K562 (cell line): Measurements from ENCODE around the gene ARID3A. TPM values are rescaled to one million over a fixed set of nuclear protein-coding genes. Genes with fewer than 3 reads are reported as not detected.

Experiments
- CTBP1 ChIP-seq: fragments of 450-650 bp; IDR thresholded peaks from 2 replicates; pipeline ENCODE4 v1.6.1; 2016; ENCODE audit warnings: borderline replicate concordance
- CTCF ChIP-seq, 3 experiments: IDR thresholded peaks in 2 of 3; conservative IDR thresholded peaks in 1 of 3; 2 replicates each; pipeline ENCODE4 v1.5.1; 2011 to 2012; ENCODE audit warnings: low read length in 3 of 3, mild to moderate bottlenecking in 3 of 3, control low read depth in 2 of 3, improper control_type of control experiment in 1 of 3, inconsistent platforms in 1 of 3, low read depth in 1 of 3, mixed read lengths in 1 of 3, moderate library complexity in 1 of 3; ENCODE audit not compliant: insufficient read depth in 2 of 3
- ETV6 ChIP-seq, 3 experiments: fragments of 150-350 bp in 1 of 3; sonication (generic) in 1 of 3; formaldehyde crosslinking in 1 of 3; IDR thresholded peaks; 2 replicates each; pipeline versions ENCODE4 v1.6.1 to v1.8.0; 2014 to 2022; ENCODE audit warnings: borderline replicate concordance in 2 of 3, low read depth in 2 of 3, antibody characterized with exemption in 1 of 3, low read length in 1 of 3, mild to moderate bottlenecking in 1 of 3, missing genetic modification reagents in 1 of 3
- FOXK1 ChIP-seq: sonication (generic); formaldehyde crosslinking; IDR thresholded peaks from 2 replicates; pipeline ENCODE4 v1.8.0; 2022; ENCODE audit warnings: missing genetic modification reagents, mild to moderate bottlenecking, borderline replicate concordance
- HOMEZ ChIP-seq: fragments of 250-450 bp; sonication (Bioruptor Pico); IDR thresholded peaks from 2 replicates; pipeline ENCODE4 v1.4.0; 2020; ENCODE audit warnings: mild to moderate bottlenecking, moderate library complexity
- MTA3 ChIP-seq: fragments of 450-650 bp; formaldehyde crosslinking; IDR thresholded peaks from 2 replicates; pipeline ENCODE4 v1.6.1; 2017; ENCODE audit warnings: mild to moderate bottlenecking, borderline replicate concordance
- PURB ChIP-seq: sonication (generic); formaldehyde crosslinking; IDR thresholded peaks from 2 replicates; pipeline ENCODE4 v1.9.0; 2021; ENCODE audit warnings: low read depth, mild to moderate bottlenecking, missing genetic modification reagents
- RBBP5 ChIP-seq: fragments of 200-600 bp; sonication (generic); IDR thresholded peaks from 2 replicates; pipeline ENCODE4 v1.6.1; 2012; ENCODE audit warnings: borderline replicate concordance, mild to moderate bottlenecking, low read length, control low read depth, inconsistent platforms; ENCODE audit not compliant: insufficient read depth, poor library complexity, severe bottlenecking
- SIX5 ChIP-seq, 2 experiments: IDR thresholded peaks; 2 replicates each; pipeline ENCODE4 v1.6.1; 2011; ENCODE audit warnings: low read length in 2 of 2, borderline replicate concordance in 1 of 2, low read depth in 1 of 2, mild to moderate bottlenecking in 1 of 2, moderate library complexity in 1 of 2; ENCODE audit not compliant: insufficient read depth in 1 of 2
- ZBTB2 ChIP-seq: fragments of 450-650 bp; IDR thresholded peaks from 2 replicates; pipeline ENCODE4 v1.6.1; 2016; ENCODE audit warnings: antibody characterized with exemption
- ZBTB7A ChIP-seq: IDR thresholded peaks from 2 replicates; pipeline ENCODE4 v1.6.1; 2011; ENCODE audit warnings: low read depth, mild to moderate bottlenecking, low read length, moderate library complexity, borderline replicate concordance; ENCODE audit not compliant: control insufficient read depth
- ZMIZ1 ChIP-seq, 2 experiments: fragments of 150-350 bp in 1 of 2; IDR thresholded peaks; 2 replicates each; pipeline ENCODE4 v1.6.1; 2012 to 2016; ENCODE audit warnings: low read depth in 2 of 2, low read length in 2 of 2, mild to moderate bottlenecking in 1 of 2, moderate library complexity in 1 of 2
- polyA plus RNA-seq, 8 experiments: library from polyadenylated mRNA; depleted of rRNA in 4 of 8; stranded (reverse) in 5 of 8; unstranded in 3 of 8; fragments of >200 nt; fragmentation: Nextera tagmentation in 2 of 8; fragmentation: Illumina TruSeq in 1 of 8; extraction: Ambion mirVana in 2 of 8; extraction: Trizol in 1 of 8; gene quantifications; 2 replicates each; pipeline versions ENCODE4 v1.2.1 to v1.2.3, GENCODE V29; 2011 to 2014; ENCODE audit warnings: inconsistent platforms in 1 of 8, missing spikeins in 1 of 8
- total RNA-seq, 7 experiments: library from RNA; depleted of rRNA in 6 of 7; stranded (reverse); fragments of >200 nt in 6 of 7; fragmentation: Illumina TruSeq in 2 of 7; extraction: Trizol in 2 of 7; gene quantifications; 2 replicates each; pipeline versions ENCODE4 v1.2.1 to v1.2.3, GENCODE V29; 2011 to 2021; ENCODE audit warnings: low replicate concordance in 1 of 7
- TF ChIP-seq, protein P1 (sequence below): fragments of 450-650 bp; IDR thresholded peaks from one replicate; pipeline ENCODE4 v1.6.1; 2018; ENCODE audit warnings: mild to moderate bottlenecking, moderate library complexity; ENCODE audit not compliant: partially characterized antibody

Gene ARID3A
- total and polyA plus RNA-seq, 9 of the 15 experiments (the other 6 are each of a cell fraction or from before 2014, with no cell fraction given) = 1.4 to 118 (median 31.2) TPM

- TF ChIP-seq HOMEZ (CRISPR knock-in tag) = no peak
- peak; percentile 46; the same call in 1 of the 2 replicates for TF ChIP-seq CTBP1
- TF ChIP-seq ETV6 (IDR thresholded peaks at IDR 0.05; ENCODE audit: borderline replicate concordance in 1 of 2, low read depth in 2 of 2, low read length in 1 of 2) = no peak
- no peak for TF ChIP-seq ETV6 (CRISPR knock-in tag; IDR thresholded peaks at IDR 0.05; ENCODE audit: borderline replicate concordance)
- no peak for TF ChIP-seq PURB (CRISPR knock-in tag)
- TF ChIP-seq SIX5 (IDR thresholded peaks at IDR 0.05; ENCODE audit: borderline replicate concordance in 1 of 2, insufficient read depth in 1 of 2, low read depth in 1 of 2, low read length in 2 of 2) = peak; percentile 69 to 78; a peak in 3 of 4 replicates
- TF ChIP-seq RBBP5 = peak; percentile 98
- TF ChIP-seq, protein P1, sequence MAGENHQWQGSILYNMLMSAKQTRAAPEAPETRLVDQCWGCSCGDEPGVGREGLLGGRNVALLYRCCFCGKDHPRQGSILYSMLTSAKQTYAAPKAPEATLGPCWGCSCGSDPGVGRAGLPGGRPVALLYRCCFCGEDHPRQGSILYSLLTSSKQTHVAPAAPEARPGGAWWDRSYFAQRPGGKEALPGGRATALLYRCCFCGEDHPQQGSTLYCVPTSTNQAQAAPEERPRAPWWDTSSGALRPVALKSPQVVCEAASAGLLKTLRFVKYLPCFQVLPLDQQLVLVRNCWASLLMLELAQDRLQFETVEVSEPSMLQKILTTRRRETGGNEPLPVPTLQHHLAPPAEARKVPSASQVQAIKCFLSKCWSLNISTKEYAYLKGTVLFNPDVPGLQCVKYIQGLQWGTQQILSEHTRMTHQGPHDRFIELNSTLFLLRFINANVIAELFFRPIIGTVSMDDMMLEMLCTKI = no peak
- 0 out of 4 replicates have a peak, but pooled peaks of 1 of the 2 experiments have one; percentile 43 for TF ChIP-seq ZMIZ1 (IDR thresholded peaks at IDR 0.05; ENCODE audit: low read depth in 2 of 2, low read length in 2 of 2)
- TF ChIP-seq ZBTB2 = peak; percentile 96
- peak; percentile 72 for TF ChIP-seq ZBTB7A
- TF ChIP-seq MTA3 = peak; percentile 62; the same call in 1 of the 2 replicates
- no peak for TF ChIP-seq CTCF (IDR thresholded peaks at IDR 0.05 in 2 of 3, conservative IDR thresholded peaks at IDR 0.05 in 1 of 3; ENCODE audit: insufficient read depth in 2 of 3, low read depth in 1 of 3, low read length in 3 of 3)
- peak; percentile 44; the same call in 1 of the 2 replicates for TF ChIP-seq FOXK1 (CRISPR knock-in tag)
Observed at GRCh38 chr19:984165-984967, 58.5 kb downstream of the ARID3A start, which contains the start of gene WDR18 (continued).
